Measurements from ENCODE around the gene KIF11.
A peak's percentile ranks its signal among the peaks of the same experiment; 100 is the strongest.

Gene KIF11

GRCh38 chr10:92689663-92690210 lies 96.8 kb downstream of the KIF11 start, which contains the start of gene HHEX:
Gene HHEX (plus strand): TSS chr10:92689955. CDS start chr10:92689987, 32 bp downstream.
- Mint-ChIP-seq H3K36me3 (no peaks in the 10 kb centered on the region), H3K27me3 (peaks cover 48% of the 10 kb centered on the region), H3K27ac (peak within 1 kb of the TSS; percentile 26), H3K4me3 (peak within 1 kb of the TSS; percentile 77), H3K9me3 (no peaks in the 10 kb centered on the region), H3K4me1 (peaks cover 26% of the 10 kb centered on the region)

GRCh38 chr10:92690211-92690914 lies 97.4 kb downstream of the KIF11 start:
- H3K36me3 Mint-ChIP-seq: no peaks in the 10 kb centered on the region
- peak overlapping the region; percentile 73 for H3K4me3 Mint-ChIP-seq
- no peaks in the 10 kb centered on the region for H3K9me3 Mint-ChIP-seq
- H3K27ac Mint-ChIP-seq: no peak overlapping the region
- peaks cover 48% of the 10 kb centered on the region for H3K27me3 Mint-ChIP-seq
- H3K4me1 Mint-ChIP-seq: peaks cover 26% of the 10 kb centered on the region

GRCh38 chr10:92690915-92691590 lies 98.1 kb downstream of the KIF11 start:
- Mint-ChIP-seq H3K27me3 (peaks cover 48% of the 10 kb centered on the region), H3K4me1 (peaks cover 26% of the 10 kb centered on the region), H3K4me3 (peak overlapping the region; percentile 73), H3K36me3 (no peaks in the 10 kb centered on the region), H3K27ac (no peak overlapping the region), H3K9me3 (no peaks in the 10 kb centered on the region)

GRCh38 chr10:92691591-92692079 lies 98.7 kb downstream of the KIF11 start:
- H3K4me3 Mint-ChIP-seq: peak overlapping the region; percentile 70

GRCh38 chr10:92692080-92692671 lies 99.2 kb downstream of the KIF11 start:
- Mint-ChIP-seq H3K4me3 (peak overlapping the region; percentile 70), H3K27me3 (peaks cover 53% of the 10 kb centered on the region), H3K4me1 (peaks cover 26% of the 10 kb centered on the region), H3K27ac (no peak overlapping the region), H3K36me3 (no peaks in the 10 kb centered on the region), H3K9me3 (no peaks in the 10 kb centered on the region)

More at GRCh38 chr10:92691591-92692079, 98.7 kb downstream of the KIF11 start:
- Mint-ChIP-seq H3K27me3 (peaks cover 51% of the 10 kb centered on the region), H3K4me1 (peaks cover 26% of the 10 kb centered on the region), H3K9me3 (no peaks in the 10 kb centered on the region), H3K36me3 (no peaks in the 10 kb centered on the region), H3K27ac (no peak overlapping the region)

- Mint-ChIP-seq H3K9me3 (no peaks in the 10 kb centered on the region), H3K27ac (no peak overlapping the region), H3K4me3 (peak overlapping the region; percentile 26), H3K4me1 (peaks cover 27% of the 10 kb centered on the region), H3K27me3 (peaks cover 51% of the 10 kb centered on the region), H3K36me3 (no peaks in the 10 kb centered on the region)
Observed at GRCh38 chr10:92692697-92693533, 100.0 kb downstream of the KIF11 start.

GRCh38 chr10:92693534-92693893 lies 100.6 kb downstream of the KIF11 start:
- no peaks in the 10 kb centered on the region for H3K9me3 Mint-ChIP-seq
- peaks cover 48% of the 10 kb centered on the region for H3K27me3 Mint-ChIP-seq
- no peaks in the 10 kb centered on the region for H3K36me3 Mint-ChIP-seq
- peaks cover 31% of the 10 kb centered on the region for H3K4me1 Mint-ChIP-seq
- H3K4me3 Mint-ChIP-seq: no peak overlapping the region
- no peak overlapping the region for H3K27ac Mint-ChIP-seq

GRCh38 chr10:92695679-92696605 lies 103.0 kb downstream of the KIF11 start:
- Mint-ChIP-seq H3K4me3 (no peak overlapping the region), H3K9me3 (no peaks in the 10 kb centered on the region), H3K36me3 (no peaks in the 10 kb centered on the region), H3K27ac (no peak overlapping the region), H3K27me3 (peaks cover 53% of the 10 kb centered on the region), H3K4me1 (peaks cover 37% of the 10 kb centered on the region)

GRCh38 chr10:92696606-92697383 lies 103.9 kb downstream of the KIF11 start:
- Mint-ChIP-seq H3K4me1 (peaks cover 33% of the 10 kb centered on the region), H3K36me3 (no peaks in the 10 kb centered on the region), H3K27ac (no peak overlapping the region), H3K27me3 (peaks cover 54% of the 10 kb centered on the region), H3K4me3 (no peak overlapping the region), H3K9me3 (no peaks in the 10 kb centered on the region)

GRCh38 chr10:92697663-92698511 lies 105.0 kb downstream of the KIF11 start:
- H3K9me3 Mint-ChIP-seq: no peaks in the 10 kb centered on the region
- H3K4me1 Mint-ChIP-seq: peaks cover 24% of the 10 kb centered on the region
- H3K36me3 Mint-ChIP-seq: no peaks in the 10 kb centered on the region
- H3K27ac Mint-ChIP-seq: no peak overlapping the region
- H3K27me3 Mint-ChIP-seq: peaks cover 50% of the 10 kb centered on the region
- H3K4me3 Mint-ChIP-seq: peak overlapping the region; percentile 16

GRCh38 chr10:92699193-92699517 lies 106.2 kb downstream of the KIF11 start:
- Mint-ChIP-seq H3K9me3 (no peaks in the 10 kb centered on the region), H3K27ac (no peak overlapping the region), H3K4me1 (peaks cover 24% of the 10 kb centered on the region), H3K27me3 (peaks cover 50% of the 10 kb centered on the region), H3K36me3 (no peaks in the 10 kb centered on the region), H3K4me3 (peak overlapping the region; percentile 94)

- Mint-ChIP-seq H3K27me3 (peaks cover 47% of the 10 kb centered on the region), H3K36me3 (no peaks in the 10 kb centered on the region), H3K4me3 (peak overlapping the region; percentile 94), H3K4me1 (peaks cover 24% of the 10 kb centered on the region), H3K9me3 (no peaks in the 10 kb centered on the region), H3K27ac (peak overlapping the region; percentile 81)
Observed at GRCh38 chr10:92699518-92700381, 106.8 kb downstream of the KIF11 start.
